HL-60 (cell line): ENCODE data around the gene SLC25A19.

Experiments
- GABPA ChIP-seq: IDR thresholded peaks from 2 replicates; pipeline ENCODE4 v1.6.1; 2012; ENCODE audit warnings: low read depth
- POLR2AphosphoS5 ChIP-seq: IDR thresholded peaks from 2 replicates; pipeline ENCODE4 v1.6.1; 2012; ENCODE audit warnings: low read depth
- REST ChIP-seq: IDR thresholded peaks from 2 replicates; pipeline ENCODE4 v1.6.1; 2012; ENCODE audit warnings: low read depth; ENCODE audit not compliant: insufficient replicate concordance
- SPI1 ChIP-seq: IDR thresholded peaks from 2 replicates; pipeline ENCODE4 v1.6.1; 2012; ENCODE audit warnings: low read depth, mild to moderate bottlenecking, borderline replicate concordance
- TF ChIP-seq, protein P1 (sequence below): IDR thresholded peaks from one replicate; pipeline ENCODE4 v1.5.1; 2011; ENCODE audit warnings: low read length, control low read depth, inconsistent platforms; ENCODE audit not compliant: insufficient read depth

DNA sequence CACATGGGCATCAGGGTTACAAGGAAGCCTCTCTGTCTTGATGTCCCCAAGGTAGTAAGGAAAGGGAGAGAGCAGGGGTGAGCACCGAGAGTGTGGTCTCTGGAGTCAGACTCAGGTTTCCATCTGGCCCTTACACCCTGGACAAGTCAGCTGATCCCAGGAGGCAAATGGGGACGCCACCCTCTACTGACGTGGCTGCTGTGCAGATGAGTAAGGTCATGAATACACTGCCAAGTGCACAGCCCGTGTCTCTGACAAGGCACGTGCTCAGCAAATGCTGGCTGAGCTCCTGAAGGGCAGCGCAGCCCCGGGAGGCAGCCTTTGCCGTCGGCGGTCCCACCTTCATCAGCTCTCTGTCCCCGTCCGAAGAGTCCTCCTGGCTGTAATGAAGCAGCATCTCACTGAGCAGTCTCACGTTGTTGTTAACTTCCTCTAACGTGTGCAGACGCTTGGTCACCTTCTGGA lies 47.2 kb downstream of the SLC25A19 start:
- TF ChIP-seq, protein P1, sequence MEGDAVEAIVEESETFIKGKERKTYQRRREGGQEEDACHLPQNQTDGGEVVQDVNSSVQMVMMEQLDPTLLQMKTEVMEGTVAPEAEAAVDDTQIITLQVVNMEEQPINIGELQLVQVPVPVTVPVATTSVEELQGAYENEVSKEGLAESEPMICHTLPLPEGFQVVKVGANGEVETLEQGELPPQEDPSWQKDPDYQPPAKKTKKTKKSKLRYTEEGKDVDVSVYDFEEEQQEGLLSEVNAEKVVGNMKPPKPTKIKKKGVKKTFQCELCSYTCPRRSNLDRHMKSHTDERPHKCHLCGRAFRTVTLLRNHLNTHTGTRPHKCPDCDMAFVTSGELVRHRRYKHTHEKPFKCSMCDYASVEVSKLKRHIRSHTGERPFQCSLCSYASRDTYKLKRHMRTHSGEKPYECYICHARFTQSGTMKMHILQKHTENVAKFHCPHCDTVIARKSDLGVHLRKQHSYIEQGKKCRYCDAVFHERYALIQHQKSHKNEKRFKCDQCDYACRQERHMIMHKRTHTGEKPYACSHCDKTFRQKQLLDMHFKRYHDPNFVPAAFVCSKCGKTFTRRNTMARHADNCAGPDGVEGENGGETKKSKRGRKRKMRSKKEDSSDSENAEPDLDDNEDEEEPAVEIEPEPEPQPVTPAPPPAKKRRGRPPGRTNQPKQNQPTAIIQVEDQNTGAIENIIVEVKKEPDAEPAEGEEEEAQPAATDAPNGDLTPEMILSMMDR: no peak
- no peak for TF ChIP-seq REST
- TF ChIP-seq POLR2AphosphoS5: no peak
- TF ChIP-seq SPI1: no peak
- TF ChIP-seq GABPA: no peak
